NCI-H1694 (cell line): ENCODE results near the gene CCM2L.
"Not testable (repeated sequence)": the region's sequence is repeated elsewhere in the genome, so short reads cannot be mapped to it uniquely, and the experiment has no call there.

Source experiments
- DNase-seq: peaks from one replicate; lab custom pipeline; 2025; lab: John Stamatoyannopoulos, UW

Gene CCM2L

DNA sequence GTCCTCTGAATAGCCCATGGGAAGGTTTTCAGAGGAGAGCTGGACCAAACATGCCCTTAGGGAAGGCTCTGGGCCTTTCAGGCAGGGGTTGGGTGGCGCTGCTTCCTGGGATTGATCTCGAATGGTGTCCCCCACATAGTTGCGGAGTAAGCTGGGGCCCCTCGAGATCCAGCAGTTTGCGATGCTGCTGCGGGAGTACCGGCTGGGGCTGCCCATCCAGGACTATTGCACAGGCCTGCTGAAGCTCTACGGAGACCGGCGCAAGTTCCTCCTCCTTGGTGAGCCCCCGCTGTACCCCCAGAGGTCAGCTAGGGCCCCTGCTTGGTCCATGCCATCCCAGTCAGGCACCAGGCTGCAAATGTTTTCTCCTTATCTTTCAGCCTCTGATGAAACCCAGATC, 19.3 kb downstream of the CCM2L start:
- no peak for DNase-seq

DNA sequence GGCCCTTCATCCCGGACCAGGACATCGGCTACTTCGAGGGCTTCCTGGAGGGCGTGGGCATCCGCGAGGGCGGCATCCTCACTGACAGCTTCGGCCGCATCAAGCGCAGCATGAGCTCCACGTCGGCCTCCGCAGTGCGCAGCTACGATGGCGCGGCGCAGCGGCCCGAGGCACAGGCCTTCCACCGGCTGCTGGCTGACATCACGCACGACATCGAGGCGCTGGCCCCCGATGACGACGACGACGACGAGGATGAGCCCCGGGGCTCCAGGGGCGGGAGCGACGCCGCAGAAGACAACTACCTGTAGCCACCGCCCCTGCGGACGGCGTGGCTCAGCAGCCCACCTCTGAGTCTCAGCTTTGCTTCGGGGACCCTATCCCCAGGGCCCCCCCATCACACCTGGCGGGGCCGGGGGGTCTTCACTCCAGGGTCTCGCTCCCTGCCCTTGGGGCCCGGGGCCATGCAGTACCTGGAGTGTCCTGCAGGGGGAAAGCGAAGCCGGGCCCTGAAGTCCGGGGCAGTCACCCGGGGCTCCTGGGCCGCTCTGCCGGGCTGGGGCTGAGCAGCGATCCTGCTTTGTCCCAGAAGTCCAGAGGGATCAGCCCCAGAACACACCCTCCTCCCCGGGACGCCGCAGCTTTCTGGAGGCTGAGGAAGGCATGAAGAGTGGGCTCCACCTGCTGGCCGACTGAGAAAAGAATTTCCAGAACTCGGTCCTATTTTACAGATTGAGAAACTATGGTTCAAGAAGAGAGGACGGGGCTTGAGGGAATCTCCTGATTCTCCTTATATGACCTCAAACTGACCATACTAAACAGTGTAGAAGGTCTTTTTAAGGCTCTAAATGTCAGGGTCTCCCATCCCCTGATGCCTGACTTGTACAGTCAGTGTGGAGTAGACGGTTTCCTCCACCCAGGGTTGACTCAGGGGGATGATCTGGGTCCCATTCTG, 21.0 kb downstream of the CCM2L start:
- peak; percentile 72 for DNase-seq

DNA sequence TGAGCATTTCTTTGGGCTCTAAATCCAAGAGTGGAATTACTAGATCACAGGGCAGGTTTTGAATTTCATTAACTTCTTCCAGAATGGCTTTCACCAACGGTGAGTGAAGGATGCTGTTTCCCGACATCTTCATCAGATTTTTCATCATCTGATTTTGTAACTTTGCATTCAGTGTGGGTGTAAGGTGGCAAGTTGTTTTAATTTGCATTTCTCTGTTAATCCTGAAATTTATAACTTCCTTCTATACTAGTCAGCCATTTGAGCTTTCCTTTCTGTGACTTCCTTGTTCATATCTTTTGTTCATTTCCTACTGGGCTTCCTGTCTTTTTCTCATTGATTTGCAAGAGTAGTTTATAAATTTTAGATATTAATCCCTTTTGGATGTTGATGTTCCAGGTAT, 23.1 kb downstream of the CCM2L start:
- no peak for DNase-seq

- DNase-seq, result not testable (repeated sequence)
These were observed 23.5 kb downstream of the CCM2L start for GRCh38 chr20:32033721-32034120.

- DNase-seq, result no peak
These were observed 24.6 kb downstream of the CCM2L start for GRCh38 chr20:32034581-32035425.

GRCh38 chr20:32035426-32035779, 25.2 kb downstream of the CCM2L start:
- DNase-seq, result no peak

DNA sequence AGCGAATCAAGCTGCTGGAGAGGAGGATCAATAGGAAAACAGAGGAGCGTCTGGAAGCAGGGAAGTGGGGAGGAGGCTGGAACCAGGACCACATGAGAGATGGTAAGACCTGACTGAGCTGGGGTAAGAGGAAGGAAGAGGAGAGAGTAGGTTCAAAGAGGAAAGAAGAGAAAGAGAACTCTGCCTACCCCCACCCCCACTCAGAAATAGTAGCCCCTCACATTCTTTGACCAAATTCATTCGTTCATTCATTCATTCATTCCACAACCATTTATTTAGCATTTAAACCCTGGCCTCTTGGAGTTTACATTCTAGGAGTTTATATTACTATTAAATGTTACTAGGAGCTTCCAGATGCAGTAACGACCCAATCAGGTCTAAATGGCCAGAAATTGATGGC, 26.0 kb downstream of the CCM2L start:
- DNase-seq, result no peak

DNA sequence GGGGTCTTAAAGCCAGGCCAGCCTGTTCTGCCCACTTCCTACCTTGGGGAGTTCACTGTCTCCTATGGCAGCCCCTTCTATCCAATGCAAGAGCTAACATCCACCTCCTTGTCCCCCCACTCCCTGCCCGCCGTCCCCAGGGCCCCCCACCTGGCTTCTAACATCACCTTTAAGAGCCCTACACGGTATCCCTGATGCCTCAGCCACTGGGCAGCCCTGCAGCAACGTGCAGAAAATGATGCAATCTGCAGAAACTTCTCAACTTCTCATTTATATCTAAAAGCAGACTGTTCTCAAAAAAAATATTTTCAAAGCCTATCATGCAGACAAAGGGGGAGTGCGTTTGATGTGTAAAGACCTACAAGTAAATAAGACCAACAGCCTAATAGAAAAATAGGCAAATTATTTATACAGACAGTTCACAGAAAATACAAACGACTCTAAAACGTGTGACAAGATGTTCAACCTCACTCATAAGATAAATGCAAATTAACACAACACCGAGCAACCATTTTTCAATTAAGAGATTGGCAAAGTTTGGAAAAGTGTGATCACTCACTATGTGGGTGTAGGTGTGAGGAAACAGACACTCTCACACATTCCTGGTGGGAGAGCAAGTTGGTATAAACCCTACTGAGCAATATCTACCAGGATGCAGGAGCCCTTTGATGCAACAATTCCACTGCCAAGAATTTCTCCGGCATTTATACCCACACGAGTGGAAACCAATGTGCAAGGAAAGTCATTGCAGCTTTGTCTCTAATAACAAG, 26.7 kb downstream of the CCM2L start:
- no peak for DNase-seq

GRCh38 chr20:32037929-32038328, 27.7 kb downstream of the CCM2L start:
- no peak for DNase-seq

GRCh38 chr20:32040142-32040953, 30.1 kb downstream of the CCM2L start:
- no peak for DNase-seq

GRCh38 chr20:32045999-32046398, 35.8 kb downstream of the CCM2L start:
- DNase-seq, result no peak

DNA sequence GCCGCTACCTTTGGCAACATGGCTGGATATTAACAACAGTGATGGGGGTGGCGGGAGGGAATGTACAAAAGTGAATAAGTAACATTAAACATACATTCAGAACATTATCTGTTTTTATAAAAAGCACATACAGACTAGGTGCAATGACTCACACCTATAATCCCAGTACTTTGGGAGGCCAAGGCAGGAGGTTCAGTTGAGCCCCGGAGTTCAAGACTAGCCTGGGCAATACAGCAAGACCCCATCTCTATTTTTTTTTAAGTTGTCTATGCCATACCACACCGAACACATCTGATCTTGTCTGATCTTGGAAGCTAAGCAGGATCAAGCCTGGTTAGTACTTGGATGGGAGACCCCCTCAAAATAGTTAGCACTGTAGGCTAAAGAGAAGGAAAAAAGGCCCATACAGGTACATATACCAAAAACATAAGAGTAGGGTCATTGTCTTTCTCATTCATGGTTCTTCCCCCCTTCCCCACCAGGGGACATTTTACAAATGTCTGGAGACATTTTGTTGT, 40.1 kb downstream of the CCM2L start:
- no peak for DNase-seq

DNA sequence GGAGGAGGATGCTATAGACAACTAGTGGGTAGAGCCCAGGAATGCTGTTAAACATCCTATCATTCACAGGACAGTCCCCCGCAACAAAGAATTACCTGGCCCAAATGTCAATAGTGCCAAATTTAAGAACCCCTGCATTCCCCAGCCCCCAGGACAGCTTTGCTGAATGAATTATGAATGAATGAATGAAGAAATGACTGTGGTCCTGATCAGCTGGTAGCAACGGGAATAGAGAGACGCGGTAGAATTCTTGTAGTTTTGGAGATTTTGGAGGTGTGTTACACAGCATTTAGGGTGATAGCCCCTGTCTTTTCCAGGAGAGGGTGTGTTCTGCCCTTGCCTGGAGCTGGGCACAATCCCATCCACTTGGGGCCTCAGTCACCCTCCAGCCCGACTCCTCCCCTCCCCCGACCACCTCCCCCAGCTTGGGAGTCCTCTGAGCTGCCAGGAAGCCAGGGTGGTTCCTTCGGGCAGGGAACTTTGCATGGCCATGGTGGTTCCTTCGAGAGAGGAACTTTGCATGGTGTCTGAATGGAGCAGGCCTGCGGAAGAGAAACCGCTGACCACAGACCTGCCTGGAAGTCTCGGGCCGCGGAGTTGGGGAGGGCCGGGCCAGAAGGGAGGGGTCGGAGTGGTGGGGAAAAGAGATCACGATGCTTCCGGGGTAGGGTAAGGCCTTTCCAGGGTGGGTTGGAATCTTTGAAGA, 40.8 kb downstream of the CCM2L start:
- DNase-seq, result no peak

GRCh38 chr20:32051720-32052089, 41.5 kb downstream of the CCM2L start:
- no peak for DNase-seq

DNA sequence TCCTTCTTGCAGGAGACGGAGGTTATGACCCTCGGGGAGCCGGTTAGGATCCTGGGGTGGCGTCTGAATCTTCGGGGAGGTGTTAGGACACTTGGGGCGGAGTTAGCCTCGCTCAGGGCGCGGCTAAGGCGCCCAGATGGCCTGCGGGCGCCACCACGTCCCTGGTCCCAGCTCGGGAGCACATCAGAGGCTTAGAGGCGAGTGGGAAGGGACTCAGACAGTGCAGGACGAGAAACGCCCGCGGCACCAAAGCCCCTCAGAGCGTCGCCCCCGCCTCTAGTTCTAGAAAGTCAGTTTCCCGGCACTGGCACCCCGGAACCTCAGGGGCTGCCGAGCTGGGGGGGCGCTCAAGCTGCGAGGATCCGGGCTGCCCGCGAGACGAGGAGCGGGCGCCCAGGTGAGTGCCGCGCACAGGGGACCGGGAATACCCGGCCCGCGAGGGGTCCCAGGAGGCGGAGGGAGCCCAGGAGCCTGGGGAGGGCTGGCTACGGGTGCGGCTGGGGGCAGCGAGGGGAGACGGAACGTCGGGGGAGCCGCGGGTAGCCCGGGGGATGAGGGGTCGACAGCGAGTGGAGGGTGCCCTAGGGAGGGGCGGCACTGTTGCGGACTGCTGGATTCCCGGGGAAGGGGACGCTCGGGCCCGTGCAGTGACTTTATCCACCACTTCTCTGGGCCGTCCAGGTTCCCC, 42.0 kb downstream of the CCM2L start, which contains the start of gene HCK:
Gene HCK (plus strand): TSS at position 153 of the 688 bp plus-strand sequence.
- DNase-seq, result no peak

DNA sequence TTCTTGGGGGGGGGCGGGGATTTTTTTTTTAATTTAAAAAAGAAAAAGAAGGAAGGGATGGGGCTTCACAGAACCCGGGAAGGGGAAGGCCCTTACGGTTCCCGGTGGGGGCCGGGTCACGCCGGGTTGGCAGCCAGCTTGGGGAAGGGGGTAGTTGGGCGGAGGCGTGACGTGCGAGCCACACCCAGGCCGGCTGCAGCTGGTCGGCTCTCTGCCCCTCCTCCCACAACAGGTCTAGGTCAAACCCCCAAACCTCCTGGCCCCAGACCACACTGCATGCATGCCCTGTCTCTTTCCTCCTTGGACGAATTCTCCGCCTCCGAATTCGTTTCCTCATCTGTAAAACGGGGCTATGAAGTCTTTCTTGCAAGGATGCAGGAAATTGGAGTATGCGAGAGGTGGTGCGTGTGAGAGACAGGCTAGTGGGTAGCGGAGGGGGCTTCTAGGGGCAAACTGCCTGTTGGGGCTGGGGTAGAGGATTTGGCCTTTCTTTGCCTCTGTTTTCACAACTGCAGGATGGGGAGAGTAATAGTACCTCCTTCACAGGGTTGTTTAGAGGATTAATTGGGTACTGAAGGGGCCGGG, 42.6 kb downstream of the CCM2L start:
- DNase-seq, result no peak

DNA sequence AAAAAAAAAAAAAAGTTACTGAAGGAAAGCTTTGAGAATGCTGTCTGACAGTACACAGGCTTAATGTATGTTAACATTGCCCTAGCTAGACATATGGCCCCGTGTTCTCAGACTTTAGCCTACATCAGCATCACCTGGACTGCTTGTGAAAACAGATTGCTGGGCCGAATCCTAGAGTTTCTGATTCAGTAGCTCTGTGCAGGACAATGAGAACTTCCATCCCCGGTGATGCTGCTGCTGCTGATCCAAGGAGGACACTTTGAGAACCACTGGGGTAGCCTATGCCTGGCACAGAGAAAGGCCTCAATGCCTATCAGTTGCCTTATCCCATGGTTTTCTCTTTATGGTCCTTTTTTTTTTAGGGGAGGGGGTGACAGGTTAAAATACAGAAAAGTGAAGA, 43.4 kb downstream of the CCM2L start:
- no peak for DNase-seq

GRCh38 chr20:32056708-32057483, 46.7 kb downstream of the CCM2L start:
- DNase-seq, result no peak
